Heart right ventricle (tissue), 16 donors: ENCODE data around the gene CAMK1D. TPM values are rescaled to one million over a fixed set of nuclear protein-coding genes. Genes with fewer than 3 reads are reported as not detected.
"Not testable (repeated sequence)": the region's sequence is repeated elsewhere in the genome, so short reads cannot be mapped to it uniquely, and the experiment has no call there.

Experiments
- ATAC-seq, 8 donors: fragments of 200-7000 bp; cut with Tn5 transposase; one replicate each; pipeline ENCODE4 v1.9.1; 2020; ENCODE audit warnings: mild to moderate bottlenecking in 8 of 8, moderate library complexity in 8 of 8, moderate number of reproducible peaks in 1 of 8
- DNase-seq, 2 donors: peaks; one replicate each; pipeline ENCODE4 v3.0.0-alpha.2; 2020
- H3K27ac ChIP-seq, 10 donors: fragments of 200-600 bp; sonication (generic) in 2 of 10; one replicate each; pipeline versions ENCODE4 v1.5.0 to v1.8.0; 2020 to 2022; ENCODE audit warnings: mild to moderate bottlenecking in 3 of 10
- H3K27me3 ChIP-seq, 7 donors: fragments of 200-600 bp; one replicate each; pipeline ENCODE4 v1.8.0; 2021 to 2022; ENCODE audit warnings: mild to moderate bottlenecking in 2 of 7
- H3K36me3 ChIP-seq, 9 donors: fragments of 200-600 bp; sonication (generic) in 1 of 9; one replicate each; pipeline versions ENCODE4 v1.5.0 to v1.8.0; 2020 to 2022; ENCODE audit warnings: mild to moderate bottlenecking in 2 of 9
- H3K4me1 ChIP-seq, 9 donors: fragments of 200-600 bp; sonication (generic) in 1 of 9; one replicate each; pipeline versions ENCODE4 v1.5.0 to v1.8.0; 2020 to 2022; ENCODE audit warnings: mild to moderate bottlenecking in 4 of 9
- H3K4me3 ChIP-seq, 10 donors: fragments of 200-600 bp; sonication (generic) in 2 of 10; one replicate each; pipeline versions ENCODE4 v1.5.0 to v1.8.0; 2020 to 2022; ENCODE audit warnings: mild to moderate bottlenecking in 7 of 10, moderate library complexity in 2 of 10
- H3K9me3 ChIP-seq, 11 donors: fragments of 200-600 bp in 10 of 11; sonication (generic) in 2 of 11; one replicate each; pipeline versions ENCODE4 v1.5.0 to v1.8.0; 2013 to 2022; ENCODE audit warnings: mild to moderate bottlenecking in 2 of 11, control low read depth in 1 of 11, moderate library complexity in 1 of 11
- WGBS, 2 donors: extraction: QIAGEN DNeasy Blood & Tissue Kit; methylation state at CpG; one replicate each; pipeline ENCODE4 v1.1.7; 2013; ENCODE audit warnings: inconsistent platforms in 1 of 2; 5-methylcytosine and 5-hydroxymethylcytosine counted together
- intact Hi-C, 10 donors: fragments of 100-400 bp; cut with DNase I; formaldehyde crosslinking; loops; one replicate each; pipeline versions ENCODE4 v1.11.1 to v1.14.2; 2022
- polyA plus RNA-seq, 2 donors: library from polyadenylated mRNA; stranded (reverse); fragments of 200-250 nt; gene quantifications; one replicate each; pipeline ENCODE4 v1.2.3, GENCODE V29; 2013
- total RNA-seq, 10 donors: library from RNA; stranded (reverse); fragmentation: NEBNext Ultra II Directional in 3 of 10; extraction: Animal tissue kit (Norgen Biotek cat#: 25700) in 3 of 10; gene quantifications; one replicate each; pipeline versions ENCODE4 v1.2.1 to v1.2.4, GENCODE V29; 2021 to 2023
- TF ChIP-seq, protein P1 (sequence below), 9 donors: fragments of 200-600 bp; sonication (generic) in 2 of 9; IDR thresholded peaks; one replicate each; pipeline versions ENCODE4 v1.5.0 to v1.8.0; 2021 to 2022; ENCODE audit warnings: antibody characterized with exemption in 9 of 9, mild to moderate bottlenecking in 5 of 9, moderate library complexity in 1 of 9
- donor health status: Arrhythmogenic right ventricular cardiomyopathy.
- donor health status: ischemic (EF 13 %, LVEDD 7.1; RV severe dilation, severe dysfunction).
- donor health status: healthy with polysubstance abuse.
- donor health status: DM: no; HTN: yes; CAD: no.
- donor health status: DM: no; HTN: no; CAD: no.
- donor health status: ischemic (EF 25% LVEDD 6.9; RV normal size, moderate dysfunction).
- donor health status: ischemic (EF 25% LVEDD 5.7; RV mildly dilated, moderate dysfunction).
- donor health status: healthy.
- donor health status: DM: yes; HTN: yes; CAD: no.
- donor health status: Ischemic cardiomyopathy.
- donor health status: ischemic (EF 35%, LVEDD 5.7; RV mildly dilated, moderate dysfunction).
- donor health status: nonischemic (EF 11% LVEDD 7.7; RV severe dilation, severe dysfunction).
- donor health status: DM: yes; HTN: yes; CAD: no.
- donor health status: PGD.
- donor health status: ischemic (EF 29% LVEDD 5.4; RV normal size, mild dysfunction).
- donor health status: nonischemic (EF 23%, LVEDD 6.1; RV moderate dilation, normal function).

Gene CAMK1D
- total and polyA plus RNA-seq, 12 donors, result 1.3 to 17.7 (median 2.6) TPM

DNA sequence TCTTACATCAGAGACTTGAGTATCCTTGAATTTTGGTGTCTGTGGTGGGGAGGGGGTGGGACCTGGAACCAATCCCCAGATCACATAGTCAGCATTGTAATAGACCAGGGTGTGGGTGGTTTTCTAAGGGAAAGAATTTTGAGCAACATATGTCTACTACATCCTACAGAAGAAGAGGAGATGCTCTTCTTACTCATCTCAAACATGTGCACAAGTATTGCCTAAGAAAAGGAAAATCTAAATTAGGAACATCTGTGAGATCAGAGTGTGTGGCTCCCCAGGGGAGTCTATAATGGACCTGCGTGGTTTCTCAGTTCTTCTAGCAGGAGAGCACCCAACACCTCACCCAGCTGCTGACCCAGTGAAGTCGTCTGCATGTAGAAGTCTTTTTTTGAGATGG, 503.3 kb downstream of the CAMK1D start:
- Histone ChIP-seq H3K36me3 (no peaks in the 10 kb centered on the region), H3K27me3 (peaks cover 0 to 31% (median 9%) of the 10 kb centered on the region in 7 donors), H3K9me3 (peaks cover 0 to 13% (median 0%) of the 10 kb centered on the region in 11 donors), H3K27ac (no peak overlapping the region), H3K4me3 (no peak overlapping the region), H3K4me1 (peaks cover 0 to 17% (median 11%) of the 10 kb centered on the region in 9 donors)
- ATAC-seq (no peak), DNase-seq (no peak)
- TF ChIP-seq, protein P1, sequence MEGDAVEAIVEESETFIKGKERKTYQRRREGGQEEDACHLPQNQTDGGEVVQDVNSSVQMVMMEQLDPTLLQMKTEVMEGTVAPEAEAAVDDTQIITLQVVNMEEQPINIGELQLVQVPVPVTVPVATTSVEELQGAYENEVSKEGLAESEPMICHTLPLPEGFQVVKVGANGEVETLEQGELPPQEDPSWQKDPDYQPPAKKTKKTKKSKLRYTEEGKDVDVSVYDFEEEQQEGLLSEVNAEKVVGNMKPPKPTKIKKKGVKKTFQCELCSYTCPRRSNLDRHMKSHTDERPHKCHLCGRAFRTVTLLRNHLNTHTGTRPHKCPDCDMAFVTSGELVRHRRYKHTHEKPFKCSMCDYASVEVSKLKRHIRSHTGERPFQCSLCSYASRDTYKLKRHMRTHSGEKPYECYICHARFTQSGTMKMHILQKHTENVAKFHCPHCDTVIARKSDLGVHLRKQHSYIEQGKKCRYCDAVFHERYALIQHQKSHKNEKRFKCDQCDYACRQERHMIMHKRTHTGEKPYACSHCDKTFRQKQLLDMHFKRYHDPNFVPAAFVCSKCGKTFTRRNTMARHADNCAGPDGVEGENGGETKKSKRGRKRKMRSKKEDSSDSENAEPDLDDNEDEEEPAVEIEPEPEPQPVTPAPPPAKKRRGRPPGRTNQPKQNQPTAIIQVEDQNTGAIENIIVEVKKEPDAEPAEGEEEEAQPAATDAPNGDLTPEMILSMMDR (IDR thresholded peaks at IDR 0.05), result no peak
- intact Hi-C loops, result no loop called here
- WGBS, 2 donors, result 75 to 78% methylated on average over 2 of the region's 2 CpGs

DNA sequence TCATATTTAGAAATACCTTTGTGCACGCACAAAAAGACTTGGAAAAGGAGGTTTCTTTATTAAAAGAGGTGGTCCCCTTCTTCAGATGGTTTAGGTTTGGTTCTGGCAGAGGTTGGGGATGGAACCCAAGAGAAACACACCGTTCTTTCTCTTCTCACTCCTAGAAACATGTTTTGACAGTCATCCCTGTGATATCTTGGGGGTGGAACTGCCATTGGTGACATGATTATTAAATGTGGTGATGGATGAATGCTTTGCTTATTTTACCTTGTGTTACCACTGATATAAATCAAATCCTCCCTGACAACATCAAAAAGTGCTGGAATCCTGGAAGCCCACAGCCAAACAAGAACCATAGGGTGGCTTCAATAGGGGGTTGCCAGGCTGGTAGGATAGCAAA, 505.6 kb downstream of the CAMK1D start:
- TF ChIP-seq, protein P1 (IDR thresholded peaks at IDR 0.05), result no peak
- Histone ChIP-seq H3K4me1 (peaks cover 0 to 2% (median under 1%) of the 10 kb centered on the region in 9 donors), H3K9me3 (peaks cover 0 to 13% (median 0%) of the 10 kb centered on the region in 11 donors), H3K4me3 (no peak overlapping the region), H3K27ac (no peak overlapping the region), H3K36me3 (no peaks in the 10 kb centered on the region), H3K27me3 (peaks cover 0 to 16% (median 0%) of the 10 kb centered on the region in 7 donors)
- no peak for DNase-seq
- ATAC-seq, result no peak
- 41 to 88% methylated on average over 2 of the region's 2 CpGs for WGBS, 2 donors
- intact Hi-C loops, result no loop called here

DNA sequence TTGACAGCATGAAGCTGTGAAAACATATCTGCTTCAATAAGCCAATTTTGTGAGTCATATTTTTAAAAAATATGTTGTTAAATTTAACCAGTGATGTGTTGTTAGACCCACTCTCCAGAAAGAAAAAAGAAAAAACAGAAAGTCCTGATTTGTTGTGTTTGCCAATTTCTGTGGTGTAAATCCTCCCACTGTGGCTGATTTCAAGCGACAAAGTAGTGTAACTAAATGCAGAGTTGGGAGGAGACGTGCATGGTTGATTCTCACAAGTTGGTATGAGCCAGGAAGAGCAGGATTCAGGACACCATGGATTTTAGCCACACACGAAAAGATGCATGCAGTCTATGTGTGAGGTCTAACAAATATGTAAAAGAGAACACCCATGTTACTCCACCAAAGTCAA, 513.1 kb downstream of the CAMK1D start:
- TF ChIP-seq, protein P1 (IDR thresholded peaks at IDR 0.05), result no peak
- Histone ChIP-seq H3K4me3 (no peak overlapping the region), H3K4me1 (no peaks in the 10 kb centered on the region), H3K36me3 (no peaks in the 10 kb centered on the region), H3K27me3 (peaks cover 0 to 6% (median 0%) of the 10 kb centered on the region in 7 donors), H3K9me3 (peaks cover 0 to 28% (median 0%) of the 10 kb centered on the region in 11 donors), H3K27ac (no peak overlapping the region)
- 71 to 83% methylated on average over 3 of the region's 3 CpGs for WGBS, 2 donors
- intact Hi-C loops, result no loop called here
- DNase-seq (no peak), ATAC-seq (no peak)

DNA sequence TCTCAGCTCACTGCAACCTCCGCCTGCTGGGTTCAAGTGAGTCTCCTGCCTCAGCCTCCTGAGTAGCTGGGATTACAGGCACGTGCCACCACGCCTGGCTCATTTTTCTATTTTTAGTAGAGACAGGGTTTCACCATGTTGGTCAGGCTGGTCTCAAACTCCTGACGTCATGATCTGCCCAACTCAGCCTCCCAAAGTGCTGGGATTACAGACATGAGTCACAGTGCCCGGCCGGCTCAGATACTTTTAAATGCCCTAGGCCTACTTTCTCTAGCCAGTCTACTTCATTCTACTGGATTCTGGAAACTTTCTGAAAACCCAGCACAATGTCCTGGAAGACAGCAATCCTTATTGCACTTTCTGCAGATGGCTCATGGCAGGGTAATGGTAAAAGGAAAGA, 516.2 kb downstream of the CAMK1D start:
- H3K27ac ChIP-seq, intact Hi-C loops, H3K4me1 ChIP-seq, H3K36me3 ChIP-seq, DNase-seq, H3K4me3 ChIP-seq, ATAC-seq, H3K27me3 ChIP-seq: not testable (repeated sequence)
- 87 to 91% methylated on average over 6 of the region's 6 CpGs for WGBS, 2 donors
- H3K9me3 ChIP-seq, result peaks cover 0 to 15% (median 0%) of the 10 kb centered on the region in 11 donors

DNA sequence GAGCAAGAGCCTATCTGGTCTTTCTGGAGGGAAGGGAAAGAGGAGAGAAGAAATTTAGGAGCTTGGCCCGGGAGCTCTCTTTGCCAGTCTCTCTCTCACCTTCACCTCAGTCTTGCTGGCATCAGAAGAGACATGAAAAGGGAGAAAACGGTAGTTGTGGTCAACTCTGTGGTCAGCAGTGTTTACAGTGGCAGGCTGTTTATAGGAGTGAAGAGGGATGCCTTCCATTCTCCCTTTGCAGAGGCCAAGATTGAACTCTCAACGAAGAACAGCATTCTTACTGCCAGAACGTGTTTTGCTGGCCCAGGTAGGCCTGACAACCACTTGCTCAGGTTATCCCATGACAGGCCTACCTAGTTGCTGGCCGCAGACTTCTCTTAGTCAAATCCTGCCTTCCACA, 518.9 kb downstream of the CAMK1D start:
- Histone ChIP-seq H3K4me1 (no peaks in the 10 kb centered on the region), H3K27ac (no peak overlapping the region), H3K4me3 (no peak overlapping the region), H3K9me3 (no peaks in the 10 kb centered on the region), H3K27me3 (peaks cover 0 to 12% (median 0%) of the 10 kb centered on the region in 7 donors), H3K36me3 (no peaks in the 10 kb centered on the region)
- TF ChIP-seq, protein P1 (IDR thresholded peaks at IDR 0.05), result no peak
- 76 to 84% methylated on average over 5 of the region's 5 CpGs for WGBS, 2 donors
- intact Hi-C loops, result no loop called here
- no peak for DNase-seq
- ATAC-seq, result no peak
